Neural cell (in vitro differentiated cells): ENCODE results near the gene MOCS2. TPM values are rescaled to one million over a fixed set of nuclear protein-coding genes. Genes with fewer than 3 reads are reported as not detected.

Experiments used
- H2AFZ ChIP-seq: fragments of 200-600, 300-800 bp; sonication (generic), shearing (Covaris generic); 2 replicates; pipeline ENCODE4 v1.6.0; 2014; ENCODE audit warnings: low read depth, mild to moderate bottlenecking, antibody characterized with exemption, low read length, moderate library complexity
- H3F3A ChIP-seq: fragments of 200-600 bp; shearing (Covaris generic); 2 replicates; pipeline ENCODE4 v1.6.1; 2016; ENCODE audit warnings: mild to moderate bottlenecking, moderate library complexity, mixed read lengths, antibody characterized with exemption, low read length; ENCODE audit not compliant: insufficient read depth, poor library complexity, severe bottlenecking
- H3K27ac ChIP-seq: fragments of 200-600, 300-800 bp; sonication (generic), shearing (Covaris generic); 2 replicates; pipeline ENCODE4 v1.5.1; 2014; ENCODE audit warnings: mild to moderate bottlenecking, low read length, moderate library complexity
- H3K27me3 ChIP-seq: fragments of 300-800, 200-600 bp; sonication (generic), shearing (Covaris generic); 2 replicates; pipeline ENCODE4 v1.6.0; 2014; ENCODE audit warnings: mild to moderate bottlenecking, low read depth, low read length, moderate library complexity; ENCODE audit not compliant: insufficient read depth
- H3K36me3 ChIP-seq: fragments of 300-800, 200-600 bp; sonication (generic), shearing (Covaris generic); 2 replicates; pipeline ENCODE4 v1.5.1; 2014; ENCODE audit warnings: mild to moderate bottlenecking, antibody characterized with exemption, low read length, moderate library complexity; ENCODE audit not compliant: insufficient read depth
- H3K4me2 ChIP-seq: fragments of 300-800, 200-600 bp; sonication (generic), shearing (Covaris generic); 2 replicates; pipeline ENCODE4 v1.6.0; 2014; ENCODE audit warnings: mild to moderate bottlenecking, low read length
- H3K4me3 ChIP-seq: fragments of 300-800, 200-600 bp; sonication (generic), shearing (Covaris generic); 2 replicates; pipeline ENCODE4 v1.5.1; 2014; ENCODE audit warnings: mild to moderate bottlenecking, low read length, moderate library complexity
- H3K79me2 ChIP-seq: fragments of 200-600 bp; shearing (Covaris generic); replicated peaks from 2 replicates; pipeline ENCODE4 v1.6.0; 2014; ENCODE audit warnings: mild to moderate bottlenecking, low read length, moderate library complexity; ENCODE audit not compliant: insufficient read depth
- H3K9ac ChIP-seq: fragments of 300-800, 200-600 bp; sonication (generic), shearing (Covaris generic); 2 replicates; pipeline ENCODE4 v1.6.1; 2016; ENCODE audit warnings: mild to moderate bottlenecking, low read length, mixed read lengths
- H3K9me2 ChIP-seq: fragments of 200-600 bp; shearing (Covaris generic); 2 replicates; pipeline ENCODE4 v1.6.1; 2016; ENCODE audit warnings: mild to moderate bottlenecking, low read length, mixed read lengths; ENCODE audit not compliant: insufficient read depth
- H3K9me3 ChIP-seq: fragments of 200-600, 300-800 bp; sonication (generic), shearing (Covaris generic); 2 replicates; pipeline ENCODE4 v1.6.1; 2016; ENCODE audit warnings: mild to moderate bottlenecking, mixed run types, low read length, moderate library complexity, mixed read lengths
- H4K20me1 ChIP-seq: fragments of 200-600 bp; shearing (Covaris generic); 2 replicates; pipeline ENCODE4 v1.6.1; 2016; ENCODE audit warnings: mild to moderate bottlenecking, mixed run types; ENCODE audit not compliant: insufficient read depth
- EP300 ChIP-seq: fragments of 450-650 bp; conservative IDR thresholded peaks from 2 replicates; pipeline ENCODE4 v1.6.1; 2014; ENCODE audit warnings: antibody characterized with exemption, mild to moderate bottlenecking, moderate library complexity; ENCODE audit not compliant: poor library complexity, severe bottlenecking
- EZH2 ChIP-seq: fragments of 200-600, 300-800 bp; shearing (Covaris generic), sonication (generic); IDR thresholded peaks from 2 replicates; pipeline ENCODE4 v1.6.1; 2014; ENCODE audit warnings: antibody characterized with exemption, low read length, borderline replicate concordance, mild to moderate bottlenecking; ENCODE audit not compliant: insufficient read depth, poor library complexity, severe bottlenecking
- MXI1 ChIP-seq: fragments of 450-650 bp; conservative IDR thresholded peaks from 2 replicates; pipeline ENCODE4 v1.6.1; 2014; ENCODE audit warnings: antibody characterized with exemption, mild to moderate bottlenecking; ENCODE audit not compliant: poor library complexity, severe bottlenecking
- POLR2AphosphoS5 ChIP-seq: IDR thresholded peaks from 2 replicates; pipeline ENCODE4 v1.6.1; 2012
- RAD21 ChIP-seq: fragments of 450-650 bp; conservative IDR thresholded peaks from 2 replicates; pipeline ENCODE4 v1.6.1; 2014; ENCODE audit warnings: antibody characterized with exemption, mild to moderate bottlenecking, moderate library complexity
- SMC3 ChIP-seq: fragments of 450-650 bp; conservative IDR thresholded peaks from 2 replicates; pipeline ENCODE4 v1.6.1; 2014; ENCODE audit warnings: antibody characterized with exemption, mild to moderate bottlenecking, moderate library complexity; ENCODE audit not compliant: poor library complexity
- TAF1 ChIP-seq: IDR thresholded peaks from 2 replicates; pipeline ENCODE4 v1.6.1; 2012; ENCODE audit warnings: low read depth
- polyA plus RNA-seq: library from polyadenylated mRNA; depleted of rRNA; stranded (reverse); fragments of >200 nt; gene quantifications from 2 replicates; pipeline ENCODE4 v1.2.3, GENCODE V29; 2014
- TF ChIP-seq, protein P1 (sequence below): IDR thresholded peaks from 2 replicates; pipeline ENCODE4 v1.6.1; 2012; ENCODE audit warnings: borderline replicate concordance
- TF ChIP-seq, protein P2 (sequence below): fragments of 450-650 bp; IDR thresholded peaks from 2 replicates; pipeline ENCODE4 v1.5.1; 2014; ENCODE audit warnings: antibody characterized with exemption, mild to moderate bottlenecking, moderate library complexity; ENCODE audit not compliant: poor library complexity, severe bottlenecking

MOCS2 gene
- polyA plus RNA-seq, 1 donor from 2014 or later = 71.0 TPM

DNA sequence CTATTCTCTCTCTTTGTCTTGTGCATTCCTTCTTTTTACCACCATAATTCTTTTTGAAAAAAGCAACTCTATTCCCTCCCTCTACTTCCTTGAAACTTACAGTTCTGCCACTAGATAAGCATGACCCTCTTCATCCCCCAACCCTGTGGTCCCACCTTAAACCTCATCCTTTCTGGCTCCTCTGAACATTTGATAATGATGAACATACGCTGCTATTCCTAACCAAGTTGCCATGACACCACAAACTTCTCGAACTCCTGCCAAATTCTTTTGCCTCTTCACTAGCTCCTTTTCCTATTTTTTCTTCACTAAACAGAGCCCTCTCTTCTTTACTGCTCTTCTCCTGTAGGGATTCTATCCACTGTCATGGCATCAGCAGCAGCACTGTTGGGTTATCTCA lies 57.1 kb downstream of the MOCS2 start:
- H2AFZ ChIP-seq = no peak overlapping the region
- no peak overlapping the region for H3K27ac ChIP-seq
- H3K4me3 ChIP-seq = no peak overlapping the region
- H3K9me3 ChIP-seq = no peaks in the 10 kb centered on the region
- no peaks in the 10 kb centered on the region for H3K36me3 ChIP-seq
- no peak overlapping the region for H3K4me2 ChIP-seq
- no peaks in the 10 kb centered on the region for H3F3A ChIP-seq
- H3K9me2 ChIP-seq = no peaks in the 10 kb centered on the region
- no peaks in the 10 kb centered on the region for H4K20me1 ChIP-seq
- H3K27me3 ChIP-seq = no peaks in the 10 kb centered on the region
- TF ChIP-seq MXI1 (no peak), EP300 (no peak), POLR2AphosphoS5 (no peak), EZH2 (no peak), RAD21 (no peak), TAF1 (no peak), SMC3 (no peak)
- TF ChIP-seq, protein P1, sequence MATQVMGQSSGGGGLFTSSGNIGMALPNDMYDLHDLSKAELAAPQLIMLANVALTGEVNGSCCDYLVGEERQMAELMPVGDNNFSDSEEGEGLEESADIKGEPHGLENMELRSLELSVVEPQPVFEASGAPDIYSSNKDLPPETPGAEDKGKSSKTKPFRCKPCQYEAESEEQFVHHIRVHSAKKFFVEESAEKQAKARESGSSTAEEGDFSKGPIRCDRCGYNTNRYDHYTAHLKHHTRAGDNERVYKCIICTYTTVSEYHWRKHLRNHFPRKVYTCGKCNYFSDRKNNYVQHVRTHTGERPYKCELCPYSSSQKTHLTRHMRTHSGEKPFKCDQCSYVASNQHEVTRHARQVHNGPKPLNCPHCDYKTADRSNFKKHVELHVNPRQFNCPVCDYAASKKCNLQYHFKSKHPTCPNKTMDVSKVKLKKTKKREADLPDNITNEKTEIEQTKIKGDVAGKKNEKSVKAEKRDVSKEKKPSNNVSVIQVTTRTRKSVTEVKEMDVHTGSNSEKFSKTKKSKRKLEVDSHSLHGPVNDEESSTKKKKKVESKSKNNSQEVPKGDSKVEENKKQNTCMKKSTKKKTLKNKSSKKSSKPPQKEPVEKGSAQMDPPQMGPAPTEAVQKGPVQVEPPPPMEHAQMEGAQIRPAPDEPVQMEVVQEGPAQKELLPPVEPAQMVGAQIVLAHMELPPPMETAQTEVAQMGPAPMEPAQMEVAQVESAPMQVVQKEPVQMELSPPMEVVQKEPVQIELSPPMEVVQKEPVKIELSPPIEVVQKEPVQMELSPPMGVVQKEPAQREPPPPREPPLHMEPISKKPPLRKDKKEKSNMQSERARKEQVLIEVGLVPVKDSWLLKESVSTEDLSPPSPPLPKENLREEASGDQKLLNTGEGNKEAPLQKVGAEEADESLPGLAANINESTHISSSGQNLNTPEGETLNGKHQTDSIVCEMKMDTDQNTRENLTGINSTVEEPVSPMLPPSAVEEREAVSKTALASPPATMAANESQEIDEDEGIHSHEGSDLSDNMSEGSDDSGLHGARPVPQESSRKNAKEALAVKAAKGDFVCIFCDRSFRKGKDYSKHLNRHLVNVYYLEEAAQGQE = no peak
- TF ChIP-seq, protein P2, sequence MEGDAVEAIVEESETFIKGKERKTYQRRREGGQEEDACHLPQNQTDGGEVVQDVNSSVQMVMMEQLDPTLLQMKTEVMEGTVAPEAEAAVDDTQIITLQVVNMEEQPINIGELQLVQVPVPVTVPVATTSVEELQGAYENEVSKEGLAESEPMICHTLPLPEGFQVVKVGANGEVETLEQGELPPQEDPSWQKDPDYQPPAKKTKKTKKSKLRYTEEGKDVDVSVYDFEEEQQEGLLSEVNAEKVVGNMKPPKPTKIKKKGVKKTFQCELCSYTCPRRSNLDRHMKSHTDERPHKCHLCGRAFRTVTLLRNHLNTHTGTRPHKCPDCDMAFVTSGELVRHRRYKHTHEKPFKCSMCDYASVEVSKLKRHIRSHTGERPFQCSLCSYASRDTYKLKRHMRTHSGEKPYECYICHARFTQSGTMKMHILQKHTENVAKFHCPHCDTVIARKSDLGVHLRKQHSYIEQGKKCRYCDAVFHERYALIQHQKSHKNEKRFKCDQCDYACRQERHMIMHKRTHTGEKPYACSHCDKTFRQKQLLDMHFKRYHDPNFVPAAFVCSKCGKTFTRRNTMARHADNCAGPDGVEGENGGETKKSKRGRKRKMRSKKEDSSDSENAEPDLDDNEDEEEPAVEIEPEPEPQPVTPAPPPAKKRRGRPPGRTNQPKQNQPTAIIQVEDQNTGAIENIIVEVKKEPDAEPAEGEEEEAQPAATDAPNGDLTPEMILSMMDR = no peak
- H3K9ac ChIP-seq = no peak overlapping the region
- H3K79me2 ChIP-seq = no peaks in the 10 kb centered on the region

DNA sequence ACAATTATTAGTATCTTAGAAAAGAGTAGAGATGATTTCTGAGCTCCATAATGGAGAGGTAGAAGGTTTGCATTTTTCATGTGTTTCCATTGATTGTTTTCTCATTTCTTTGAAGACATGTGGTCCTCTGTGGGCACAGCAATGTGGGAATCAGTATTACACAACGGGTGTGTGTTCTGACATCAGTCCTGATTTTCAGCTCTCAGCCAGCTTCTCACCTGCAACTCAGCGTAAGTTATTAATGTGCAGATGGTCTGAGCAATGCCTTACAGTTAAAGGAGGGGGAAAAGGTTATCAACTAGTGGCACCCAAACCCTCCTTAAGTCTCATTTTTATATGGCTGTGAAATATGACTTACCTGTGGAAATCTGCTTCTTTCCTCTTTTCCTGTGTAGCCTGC lies 61.3 kb downstream of the MOCS2 start:
- Histone ChIP-seq H3K27ac (no peak overlapping the region), H3K36me3 (no peaks in the 10 kb centered on the region), H3K4me2 (no peak overlapping the region), H3K9me3 (no peaks in the 10 kb centered on the region), H4K20me1 (no peaks in the 10 kb centered on the region), H3K9ac (no peak overlapping the region), H3K27me3 (no peaks in the 10 kb centered on the region), H3K4me3 (no peak overlapping the region), H3F3A (no peaks in the 10 kb centered on the region), H3K9me2 (no peaks in the 10 kb centered on the region), H2AFZ (no peak overlapping the region), H3K79me2 (no peaks in the 10 kb centered on the region)
- no peak for TF ChIP-seq MXI1

Other genes with a start within 250 kb of the MOCS2 start
- 0.20 and 0.34 TPM in 2 replicates for gene ITGA2, start 120.4 kb downstream of the MOCS2 start, polyA plus RNA-seq